Measurements from ENCODE around the gene PLA2G6. TPM values are rescaled to one million over a fixed set of nuclear protein-coding genes. Genes with fewer than 3 reads are reported as not detected.

The PLA2G6 gene
- total and polyA plus RNA-seq, 4 donors: 22.9 to 32.8 (median 29.6) TPM

- no peak for DNase-seq (ENCODE audit: low read depth in 4 of 6, low spot score in 6 of 6)
- H3K4me3 ChIP-seq (ENCODE audit: low read depth, low read length): no peak overlapping the region
- peaks cover 53% of the 10 kb centered on the region for H3K4me1 ChIP-seq (ENCODE audit: control insufficient read depth, insufficient read depth, low read length)
- H3K9me3 ChIP-seq (ENCODE audit: control insufficient read depth, insufficient read depth, low read length): no peaks in the 10 kb centered on the region
- H3K36me3 ChIP-seq (ENCODE audit: control insufficient read depth, insufficient read depth, low read length): peaks cover 91% of the 10 kb centered on the region
- 92% methylated on average over 6 of the region's 8 CpGs for WGBS (ENCODE audit: insufficient coverage)
- no peaks in the 10 kb centered on the region for H3K27me3 ChIP-seq (ENCODE audit: control insufficient read depth, insufficient read depth, low read length)
- no peak overlapping the region for H3K27ac ChIP-seq (ENCODE audit: low read depth, low read length)
These were observed 41.1 kb upstream of the PLA2G6 start for GRCh38 chr22:38222797-38223119.

- Histone ChIP-seq H3K27ac (ENCODE audit: low read depth, low read length) (no peak overlapping the region), H3K4me1 (ENCODE audit: control insufficient read depth, insufficient read depth, low read length) (peaks cover 53% of the 10 kb centered on the region), H3K36me3 (ENCODE audit: control insufficient read depth, insufficient read depth, low read length) (peaks cover 88% of the 10 kb centered on the region)
These were observed 40.5 kb upstream of the PLA2G6 start for GRCh38 chr22:38221908-38222796.

GRCh38 chr22:38221407-38221806, 39.8 kb upstream of the PLA2G6 start:
- WGBS (ENCODE audit: insufficient coverage): 96% methylated on average over 18 of the region's 22 CpGs
- H3K9me3 ChIP-seq (ENCODE audit: control insufficient read depth, insufficient read depth, low read length): no peaks in the 10 kb centered on the region
- no peak overlapping the region for H3K4me3 ChIP-seq (ENCODE audit: low read depth, low read length)
- H3K27ac ChIP-seq (ENCODE audit: low read depth, low read length): no peak overlapping the region
- DNase-seq (ENCODE audit: low read depth in 4 of 6, low spot score in 6 of 6): no peak
- H3K4me1 ChIP-seq (ENCODE audit: control insufficient read depth, insufficient read depth, low read length): peaks cover 53% of the 10 kb centered on the region
- H3K36me3 ChIP-seq (ENCODE audit: control insufficient read depth, insufficient read depth, low read length): peaks cover 80% of the 10 kb centered on the region
- H3K27me3 ChIP-seq (ENCODE audit: control insufficient read depth, insufficient read depth, low read length): no peaks in the 10 kb centered on the region

More at GRCh38 chr22:38221908-38222796, 40.5 kb upstream of the PLA2G6 start:
- WGBS (ENCODE audit: insufficient coverage): 88% methylated on average over 25 of the region's 25 CpGs
- no peaks in the 10 kb centered on the region for H3K9me3 ChIP-seq (ENCODE audit: control insufficient read depth, insufficient read depth, low read length)
- no peak overlapping the region for H3K4me3 ChIP-seq (ENCODE audit: low read depth, low read length)
- no peak for DNase-seq (ENCODE audit: low read depth in 4 of 6, low spot score in 6 of 6)
- no peaks in the 10 kb centered on the region for H3K27me3 ChIP-seq (ENCODE audit: control insufficient read depth, insufficient read depth, low read length)

DNA sequence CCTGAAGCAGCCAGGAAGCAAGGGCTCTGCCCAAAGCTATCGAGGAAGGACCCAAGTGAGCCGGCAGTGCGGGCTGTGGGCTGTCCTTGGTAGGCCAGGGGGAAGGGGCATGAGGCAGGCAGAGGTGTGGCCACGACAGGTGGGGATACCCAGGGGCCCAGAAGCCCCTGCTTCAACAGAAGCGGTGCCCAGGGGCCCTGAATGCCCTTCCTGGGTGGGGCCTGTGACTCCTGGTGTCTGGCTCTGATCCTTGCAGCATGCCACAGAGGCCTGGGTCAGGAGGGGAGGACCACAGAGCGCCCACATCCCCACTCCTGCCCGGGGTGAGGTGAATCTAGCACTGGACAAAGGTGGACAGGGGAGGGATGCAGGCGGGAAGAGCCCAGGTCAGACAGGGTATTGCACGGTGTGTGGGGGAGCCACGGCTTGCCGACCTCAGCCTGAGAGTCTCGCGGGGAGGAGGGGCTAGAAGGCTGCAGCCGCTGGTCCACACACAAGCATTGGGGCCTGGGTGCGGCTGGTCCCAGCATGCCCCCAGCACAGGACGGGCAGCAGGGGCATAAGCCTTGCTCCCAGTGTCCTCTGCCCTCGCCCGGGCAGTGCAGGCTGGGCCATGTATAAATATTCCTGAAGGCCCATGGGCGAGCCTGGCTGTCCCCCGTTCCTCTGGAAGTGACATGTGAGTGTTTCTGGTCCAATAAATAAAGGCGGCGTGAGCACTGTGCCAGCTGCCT, 39.2 kb upstream of the PLA2G6 start:
- no peak for DNase-seq (ENCODE audit: low read depth in 4 of 6, low spot score in 6 of 6)
- Histone ChIP-seq H3K4me3 (ENCODE audit: low read depth, low read length) (no peak overlapping the region), H3K9me3 (ENCODE audit: control insufficient read depth, insufficient read depth, low read length) (no peaks in the 10 kb centered on the region), H3K27me3 (ENCODE audit: control insufficient read depth, insufficient read depth, low read length) (no peaks in the 10 kb centered on the region), H3K36me3 (ENCODE audit: control insufficient read depth, insufficient read depth, low read length) (peaks cover 74% of the 10 kb centered on the region), H3K27ac (ENCODE audit: low read depth, low read length) (no peak overlapping the region), H3K4me1 (ENCODE audit: control insufficient read depth, insufficient read depth, low read length) (peaks cover 53% of the 10 kb centered on the region)
- WGBS (ENCODE audit: insufficient coverage): 84% methylated on average over 21 of the region's 22 CpGs

GRCh38 chr22:38220163-38220562, 38.5 kb upstream of the PLA2G6 start:
- Histone ChIP-seq H3K27ac (ENCODE audit: low read depth, low read length) (peak overlapping the region; percentile 89), H3K9me3 (ENCODE audit: control insufficient read depth, insufficient read depth, low read length) (no peaks in the 10 kb centered on the region), H3K27me3 (ENCODE audit: control insufficient read depth, insufficient read depth, low read length) (no peaks in the 10 kb centered on the region), H3K36me3 (ENCODE audit: control insufficient read depth, insufficient read depth, low read length) (peaks cover 73% of the 10 kb centered on the region), H3K4me3 (ENCODE audit: low read depth, low read length) (no peak overlapping the region), H3K4me1 (ENCODE audit: control insufficient read depth, insufficient read depth, low read length) (peaks cover 60% of the 10 kb centered on the region)
- WGBS (ENCODE audit: insufficient coverage): 69% methylated on average over 3 of the region's 8 CpGs
- no peak for DNase-seq (ENCODE audit: low read depth in 4 of 6, low spot score in 6 of 6)

GRCh38 chr22:38219632-38220031, 38.0 kb upstream of the PLA2G6 start:
- H3K27ac ChIP-seq (ENCODE audit: low read depth, low read length): peak overlapping the region; percentile 89
- WGBS (ENCODE audit: insufficient coverage): 47% methylated on average over 4 of the region's 10 CpGs
- H3K4me1 ChIP-seq (ENCODE audit: control insufficient read depth, insufficient read depth, low read length): peaks cover 61% of the 10 kb centered on the region
- no peak overlapping the region for H3K4me3 ChIP-seq (ENCODE audit: low read depth, low read length)
- no peaks in the 10 kb centered on the region for H3K9me3 ChIP-seq (ENCODE audit: control insufficient read depth, insufficient read depth, low read length)
- peaks cover 67% of the 10 kb centered on the region for H3K36me3 ChIP-seq (ENCODE audit: control insufficient read depth, insufficient read depth, low read length)
- DNase-seq (ENCODE audit: low read depth in 4 of 6, low spot score in 6 of 6): peak in 1 of 6 donors; percentile 47
- H3K27me3 ChIP-seq (ENCODE audit: control insufficient read depth, insufficient read depth, low read length): no peaks in the 10 kb centered on the region

GRCh38 chr22:38218661-38219622, 37.3 kb upstream of the PLA2G6 start:
- Histone ChIP-seq H3K9me3 (ENCODE audit: control insufficient read depth, insufficient read depth, low read length) (no peaks in the 10 kb centered on the region), H3K36me3 (ENCODE audit: control insufficient read depth, insufficient read depth, low read length) (peaks cover 61% of the 10 kb centered on the region), H3K4me3 (ENCODE audit: low read depth, low read length) (no peak overlapping the region), H3K27me3 (ENCODE audit: control insufficient read depth, insufficient read depth, low read length) (no peaks in the 10 kb centered on the region), H3K4me1 (ENCODE audit: control insufficient read depth, insufficient read depth, low read length) (peaks cover 61% of the 10 kb centered on the region), H3K27ac (ENCODE audit: low read depth, low read length) (peak overlapping the region; percentile 89)
- DNase-seq (ENCODE audit: low read depth in 4 of 6, low spot score in 6 of 6): peak in 1 of 6 donors; percentile 64
- 48% methylated on average over 12 of the region's 25 CpGs for WGBS (ENCODE audit: insufficient coverage)

DNA sequence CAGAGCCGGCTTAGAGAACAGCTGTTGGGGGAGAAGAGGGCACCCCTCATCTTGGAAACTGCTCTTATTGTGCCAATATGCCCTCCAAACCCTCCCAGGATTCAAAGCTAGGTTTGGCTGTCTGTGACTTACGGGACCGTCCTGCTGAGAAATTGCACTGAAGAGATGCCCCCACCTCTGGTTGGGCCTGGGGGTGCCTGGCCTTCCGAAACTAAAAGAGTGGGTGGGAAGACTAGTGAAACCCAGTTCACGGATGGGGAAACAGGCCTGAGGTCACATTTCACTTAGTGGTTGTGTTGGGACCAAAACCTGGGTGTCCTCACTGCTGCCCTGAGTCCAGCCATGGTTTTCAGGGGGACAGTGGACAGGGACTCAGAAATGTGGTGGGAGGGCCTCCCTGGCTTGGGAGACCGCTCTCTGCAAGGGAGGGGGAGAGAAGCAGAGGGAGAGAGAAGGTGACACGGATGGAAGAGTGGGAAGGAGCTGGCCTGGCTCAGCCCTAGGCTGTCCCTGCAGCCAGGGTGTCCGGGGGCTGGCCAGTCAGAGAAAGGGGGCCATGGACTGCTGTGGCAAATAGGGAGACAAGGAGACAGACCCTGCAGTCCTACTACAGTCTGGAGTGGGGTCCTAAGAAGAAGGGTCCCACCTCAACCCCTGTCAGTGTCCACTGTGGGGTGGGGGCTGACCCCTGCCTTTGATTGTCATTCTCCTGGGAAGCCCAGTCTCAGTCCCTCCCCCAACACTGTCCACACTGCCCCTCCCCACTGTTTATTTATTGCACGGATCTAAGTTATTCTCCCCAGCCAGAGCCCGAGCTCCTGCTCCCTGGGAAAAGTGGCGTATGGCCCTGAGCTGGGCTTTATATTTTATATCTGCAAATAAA, 33.8 kb upstream of the PLA2G6 start:
- Histone ChIP-seq H3K4me1 (ENCODE audit: control insufficient read depth, insufficient read depth, low read length) (peaks cover 44% of the 10 kb centered on the region), H3K27me3 (ENCODE audit: control insufficient read depth, insufficient read depth, low read length) (no peaks in the 10 kb centered on the region), H3K9me3 (ENCODE audit: control insufficient read depth, insufficient read depth, low read length) (no peaks in the 10 kb centered on the region), H3K4me3 (ENCODE audit: low read depth, low read length) (no peak overlapping the region), H3K27ac (ENCODE audit: low read depth, low read length) (no peak overlapping the region), H3K36me3 (ENCODE audit: control insufficient read depth, insufficient read depth, low read length) (peaks cover 27% of the 10 kb centered on the region)
- DNase-seq (ENCODE audit: low read depth in 4 of 6, low spot score in 6 of 6): no peak
- WGBS (ENCODE audit: insufficient coverage): 87% methylated on average over 6 of the region's 11 CpGs

All from spinal cord (tissue), 10 donors.